Measurements from ENCODE around the gene REN. TPM values are rescaled to one million over a fixed set of nuclear protein-coding genes. Genes with fewer than 3 reads are reported as not detected.

The REN gene
- polyA plus RNA-seq, 12 donors: 0.11 to 0.32 (median 0.20) TPM; not detected in 7

DNA sequence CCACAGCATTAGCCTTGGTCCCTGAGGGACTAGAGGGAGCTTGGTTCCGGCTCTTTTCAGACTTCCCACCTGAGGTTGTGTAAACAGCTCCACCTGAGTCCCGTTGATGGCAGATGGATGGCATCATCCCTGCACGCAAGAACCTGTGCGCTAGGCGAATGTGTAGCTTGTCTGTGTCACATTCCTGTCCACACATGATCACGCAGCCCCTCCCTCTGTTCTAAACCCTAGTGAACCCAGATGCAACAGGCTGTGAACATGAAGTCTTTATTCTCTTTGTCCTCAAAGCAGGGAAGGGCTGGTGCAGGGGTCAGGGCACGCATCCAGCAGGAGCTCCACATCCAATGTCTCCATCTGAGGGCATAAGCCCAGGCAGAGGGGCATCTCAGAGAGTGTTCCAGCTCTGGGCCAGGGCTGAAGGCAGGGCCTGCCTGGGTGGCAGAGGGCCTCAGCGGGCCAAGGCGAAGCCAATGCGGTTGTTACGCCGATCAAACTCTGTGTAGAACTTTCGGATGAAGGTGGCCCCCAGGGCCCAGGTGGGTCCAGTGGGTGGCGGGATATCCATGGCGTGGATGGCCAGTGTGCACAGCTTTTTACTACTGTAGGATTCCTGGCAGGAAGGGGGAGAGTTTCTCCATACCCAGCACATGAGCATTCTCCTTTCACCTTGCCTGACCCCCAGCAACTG is 11.4 kb downstream of the REN start:
- no peak for DNase-seq

DNA sequence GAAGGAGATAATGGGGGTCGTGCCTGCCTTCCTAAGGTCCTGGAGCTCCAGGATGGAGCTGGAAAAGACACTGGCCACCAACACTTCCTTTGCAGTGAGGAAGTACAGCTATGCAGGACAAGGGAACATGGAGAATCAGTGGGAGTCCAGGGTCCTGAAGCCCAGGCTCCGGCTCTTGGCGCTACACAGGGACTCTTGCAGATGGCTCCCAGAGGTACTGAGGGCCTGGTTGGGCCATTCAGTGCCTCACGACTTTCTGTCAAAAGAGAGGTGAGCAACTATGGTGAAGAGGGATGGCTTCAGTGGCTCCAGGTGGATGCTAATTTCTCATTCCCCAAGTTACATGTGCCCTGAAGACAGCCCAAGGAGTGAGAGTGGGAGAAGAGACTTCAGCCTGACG is 12.5 kb downstream of the REN start:
- DNase-seq: no peak

DNA sequence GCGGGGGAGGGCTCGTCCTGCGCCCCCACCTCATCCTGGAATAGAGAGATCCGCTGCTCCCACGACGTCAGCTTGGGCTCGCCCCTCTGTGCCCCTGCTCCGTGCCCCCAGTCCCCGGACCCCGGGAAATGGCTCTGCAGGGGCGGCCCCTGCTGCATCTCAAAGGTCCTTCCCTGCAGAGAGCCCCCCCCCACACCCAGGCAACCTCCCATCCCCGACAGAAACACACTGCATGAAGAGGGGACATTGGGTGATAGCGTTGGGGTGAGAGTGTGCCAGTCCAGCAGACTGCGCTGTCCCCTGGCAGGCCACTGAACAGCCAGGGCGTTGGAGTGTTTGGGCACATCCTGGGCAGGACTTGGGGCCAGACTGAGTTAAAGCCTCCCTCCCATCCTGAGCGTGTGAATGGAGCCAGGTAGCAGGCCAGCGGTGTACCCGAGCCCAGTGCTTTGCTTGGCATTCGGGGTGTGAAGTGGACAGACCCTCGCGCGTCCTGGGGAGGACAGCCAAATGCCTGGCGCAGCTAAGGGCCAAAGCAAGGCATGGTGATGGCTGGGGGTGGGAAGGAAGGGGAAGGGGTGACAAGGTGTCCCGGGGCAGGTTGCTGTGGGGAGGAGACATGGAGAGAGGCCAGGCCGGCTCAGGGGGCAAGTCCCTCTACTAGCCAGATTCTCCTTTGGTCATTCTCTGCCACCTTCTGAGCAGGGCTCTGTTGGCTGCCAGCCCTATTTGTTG is 13.7 kb downstream of the REN start:
- no peak for DNase-seq

DNA sequence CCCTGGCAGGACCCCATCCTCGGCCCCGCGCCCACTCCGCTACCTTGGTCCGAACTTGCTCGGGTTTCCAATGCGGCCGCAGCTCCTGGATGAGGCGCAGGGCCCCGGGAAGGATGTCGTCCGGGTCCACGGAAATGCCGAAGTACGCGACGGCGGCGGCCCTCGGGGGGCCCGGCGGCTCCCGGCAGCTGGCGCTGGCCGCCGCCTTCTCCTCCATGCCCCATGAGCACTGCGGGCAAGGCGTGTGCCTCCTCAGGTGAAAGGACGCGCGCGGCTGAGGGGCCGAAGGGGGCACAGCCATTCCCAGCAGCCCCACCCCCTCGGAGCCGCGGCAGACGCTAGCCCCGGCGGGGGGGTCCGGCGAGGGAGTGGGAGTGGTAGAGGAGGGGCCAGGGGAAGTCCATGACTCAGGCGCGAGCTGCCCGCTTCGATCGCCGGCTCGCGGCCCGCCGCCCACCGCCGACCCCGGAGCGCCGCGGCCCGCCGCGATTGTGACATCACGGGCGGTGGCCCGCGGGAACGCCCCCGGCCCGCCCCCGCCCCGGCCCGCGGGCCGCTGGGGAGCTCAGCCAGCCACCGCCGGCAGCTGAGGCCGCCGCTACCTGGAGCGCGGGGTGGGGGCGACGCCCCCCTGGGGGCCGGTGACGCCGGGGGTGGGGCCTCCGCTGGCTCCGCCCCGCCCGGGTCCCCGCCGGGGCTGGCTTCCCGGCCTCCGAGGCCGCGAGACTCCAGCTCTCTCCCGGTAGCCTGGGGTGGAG is 14.4 kb downstream of the REN start, which contains the start of gene ETNK2:
TSS of gene ETNK2 (minus strand) at position 493 of the 758 bp plus-strand sequence. CDS start at position 301, 192 bp downstream.
- DNase-seq: no peak

DNA sequence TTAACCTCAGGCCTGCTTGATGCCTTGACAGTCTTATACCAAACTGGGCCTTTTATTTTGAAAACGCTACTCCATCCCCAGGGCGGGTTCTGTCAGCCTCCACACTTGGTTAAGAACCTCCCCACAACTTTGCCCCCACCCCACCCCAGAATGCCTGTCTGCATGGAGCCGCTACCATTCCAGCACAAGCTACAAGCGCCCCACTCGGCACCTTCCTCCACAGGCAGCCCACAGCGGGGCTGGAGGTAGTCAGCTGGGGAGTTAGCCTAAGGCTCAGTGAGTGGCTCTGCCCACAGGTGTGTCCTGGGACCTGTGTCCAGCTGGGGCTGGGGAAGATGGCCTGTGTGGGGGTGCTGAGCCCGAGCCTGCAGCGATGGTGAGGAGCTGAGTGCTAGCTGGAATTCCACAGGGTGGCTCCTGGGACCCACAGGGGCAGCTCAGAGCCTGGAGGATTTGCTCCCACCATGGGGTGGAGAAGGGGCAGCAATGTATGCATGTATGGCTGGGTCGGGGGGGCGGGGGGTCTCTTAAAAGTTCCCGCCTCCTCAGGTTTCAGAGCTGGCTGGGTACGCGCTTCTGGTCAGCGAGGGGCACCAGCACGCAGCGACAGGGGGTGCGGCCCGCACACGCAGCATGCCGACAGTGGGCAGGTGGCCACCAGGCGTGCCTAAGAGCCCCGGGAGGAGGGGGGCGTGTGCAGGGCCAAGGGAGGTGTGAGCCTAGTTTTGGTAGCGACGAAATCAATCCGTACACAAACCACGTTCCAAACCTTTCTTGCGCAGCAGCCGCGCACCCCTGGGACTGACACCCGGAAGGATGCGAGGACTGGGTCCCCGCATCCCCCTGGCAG is 15.2 kb downstream of the REN start:
- no peak for DNase-seq

DNA sequence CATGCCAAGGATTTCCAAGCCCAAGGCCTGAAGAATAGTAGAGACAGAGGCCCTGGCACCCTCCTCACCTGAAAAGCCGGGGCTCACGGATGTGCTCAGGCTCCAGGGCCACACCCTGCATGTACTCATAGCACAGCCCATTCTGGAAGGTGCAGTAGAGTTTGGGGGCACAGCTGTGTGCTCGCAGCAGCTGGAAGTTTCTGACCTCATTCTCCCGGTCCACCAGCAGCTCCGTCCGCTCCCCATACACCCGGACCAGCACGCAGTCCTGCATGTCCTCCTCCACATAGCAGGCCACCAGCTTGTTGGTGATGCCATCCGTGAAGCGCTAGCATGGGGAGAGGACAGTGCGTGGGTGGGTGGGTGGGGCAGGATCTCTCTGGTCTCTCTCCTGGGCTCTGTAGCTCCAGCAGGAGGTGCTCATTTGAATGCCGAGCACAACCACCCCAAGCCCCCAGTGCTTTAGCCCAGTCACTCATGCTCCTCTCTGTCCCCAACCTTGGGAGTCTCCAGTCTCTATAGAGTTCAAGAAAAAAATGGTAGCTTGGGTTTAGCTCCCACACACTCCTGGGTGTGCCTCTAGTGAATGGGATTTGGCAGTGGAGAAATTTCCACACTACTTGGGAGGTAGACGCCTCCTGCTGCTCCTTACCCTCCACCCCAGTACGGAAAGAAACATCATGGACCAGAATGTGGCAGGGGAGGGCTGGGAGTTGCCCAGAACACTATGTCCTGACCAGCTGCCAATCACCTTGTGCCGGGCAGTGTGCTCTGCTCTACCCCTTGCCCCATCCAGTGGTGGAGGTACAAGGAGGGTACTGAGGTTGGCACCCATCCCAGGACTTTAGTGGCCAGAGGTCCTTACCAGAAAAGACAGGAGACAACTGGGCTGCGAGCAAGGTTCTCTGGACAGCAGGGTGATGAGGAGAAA is 16.2 kb downstream of the REN start:
- DNase-seq: no peak

DNA sequence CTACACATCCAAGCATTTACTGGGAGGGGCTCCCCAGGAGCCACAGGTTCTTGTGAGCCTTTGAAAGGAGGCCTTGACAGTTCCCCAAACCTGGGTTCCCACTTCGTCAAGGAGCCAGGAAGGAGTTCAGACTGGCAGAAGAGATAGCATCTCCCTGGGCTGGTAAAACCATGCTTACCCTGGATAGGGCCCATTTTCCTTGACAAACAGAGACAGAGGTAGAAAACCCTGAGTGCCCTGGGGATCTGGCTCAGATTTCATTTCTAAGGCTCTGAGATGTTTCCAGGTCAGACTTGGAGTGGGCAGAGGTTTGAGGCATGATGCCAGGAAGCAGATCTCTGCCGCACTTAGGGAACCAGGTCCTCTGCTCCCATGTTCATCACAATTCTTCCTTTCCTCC is 17.0 kb downstream of the REN start:
- DNase-seq: no peak

DNA sequence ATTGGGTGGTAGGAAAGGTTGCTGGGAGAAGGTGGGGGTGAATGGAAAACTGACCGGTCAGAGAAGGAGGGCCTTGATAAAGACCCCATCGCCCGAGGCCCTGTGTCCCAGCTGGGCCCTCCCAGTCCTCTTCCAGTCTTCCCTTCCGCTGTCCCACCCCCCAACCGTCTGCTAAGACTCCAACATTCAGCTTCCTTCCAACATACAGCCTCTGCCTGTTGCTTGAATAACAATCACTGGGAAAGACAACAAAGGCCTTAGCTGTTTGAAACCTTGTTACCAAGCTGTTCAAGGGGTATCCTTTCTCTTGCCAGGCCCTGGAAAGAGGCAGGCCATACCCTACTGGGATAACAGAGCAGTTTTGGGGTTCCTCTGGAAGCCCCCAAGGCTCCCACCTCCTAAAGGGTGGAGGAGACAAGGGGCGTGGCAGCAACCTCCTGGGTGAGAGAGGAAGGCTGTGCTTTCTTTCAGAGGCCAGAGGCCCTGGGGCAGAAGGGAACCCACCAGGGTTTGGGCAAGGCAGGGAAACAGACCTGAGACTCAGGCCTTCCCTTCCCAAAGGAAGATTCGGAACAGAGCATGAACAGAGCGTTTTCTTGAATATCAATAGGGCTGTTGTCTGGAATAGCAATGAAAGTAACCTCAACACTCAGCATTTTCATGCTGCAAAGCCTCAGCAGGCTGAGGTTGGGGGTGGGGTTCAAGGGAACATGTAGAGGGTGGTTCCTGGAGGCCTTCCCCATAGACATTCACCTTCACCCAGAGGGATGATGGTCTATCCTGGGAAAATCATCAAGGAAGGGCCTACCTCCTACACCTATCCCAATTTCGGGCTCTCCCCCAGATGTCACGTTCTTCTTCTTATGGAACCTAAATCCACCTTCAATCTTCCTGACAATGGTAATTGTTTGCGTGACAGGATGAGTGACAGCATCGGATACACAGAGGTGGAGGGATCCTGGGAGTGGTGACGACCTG is 18.4 kb downstream of the REN start:
- DNase-seq: no peak

DNA sequence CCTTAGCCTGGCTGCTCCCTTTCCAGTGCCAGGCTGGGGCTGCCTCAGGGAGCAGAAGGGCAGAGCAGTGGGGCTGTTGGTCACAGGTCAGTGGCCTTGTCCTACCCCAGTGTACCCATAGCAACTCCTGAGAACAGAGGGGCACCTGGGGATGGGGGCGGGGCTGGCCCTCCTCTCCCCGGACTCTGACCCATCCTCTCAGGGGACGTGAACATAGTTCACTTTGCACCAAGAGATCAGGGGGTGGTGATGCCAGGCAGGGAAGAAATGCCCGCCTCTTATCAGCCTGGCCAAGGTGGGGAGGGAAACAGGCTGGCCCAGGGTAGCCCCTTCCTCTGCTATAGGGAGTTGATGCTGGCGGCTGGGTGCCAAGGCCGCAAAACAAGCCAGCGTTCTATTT is 19.2 kb downstream of the REN start:
- DNase-seq: no peak

DNA sequence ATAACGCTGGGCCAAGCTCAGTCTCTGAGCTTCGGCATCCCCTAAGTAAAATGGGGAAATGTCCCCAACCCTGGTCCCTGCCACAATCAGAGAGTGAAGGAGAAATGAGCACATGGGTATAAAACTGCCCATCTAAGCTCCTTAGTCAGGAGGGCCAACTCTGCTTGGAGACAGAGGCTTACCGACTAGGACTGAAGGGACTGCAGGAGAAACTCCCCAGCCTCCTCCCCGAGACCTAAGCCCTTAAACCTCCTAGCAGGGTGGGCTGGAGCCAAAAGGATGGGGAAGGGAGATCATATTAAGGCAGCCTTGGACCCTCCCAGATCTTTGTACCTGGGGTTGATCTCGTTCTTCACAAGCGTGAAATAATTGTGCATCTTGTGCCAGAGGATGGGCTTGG is 19.8 kb downstream of the REN start:
- DNase-seq: no peak

DNA sequence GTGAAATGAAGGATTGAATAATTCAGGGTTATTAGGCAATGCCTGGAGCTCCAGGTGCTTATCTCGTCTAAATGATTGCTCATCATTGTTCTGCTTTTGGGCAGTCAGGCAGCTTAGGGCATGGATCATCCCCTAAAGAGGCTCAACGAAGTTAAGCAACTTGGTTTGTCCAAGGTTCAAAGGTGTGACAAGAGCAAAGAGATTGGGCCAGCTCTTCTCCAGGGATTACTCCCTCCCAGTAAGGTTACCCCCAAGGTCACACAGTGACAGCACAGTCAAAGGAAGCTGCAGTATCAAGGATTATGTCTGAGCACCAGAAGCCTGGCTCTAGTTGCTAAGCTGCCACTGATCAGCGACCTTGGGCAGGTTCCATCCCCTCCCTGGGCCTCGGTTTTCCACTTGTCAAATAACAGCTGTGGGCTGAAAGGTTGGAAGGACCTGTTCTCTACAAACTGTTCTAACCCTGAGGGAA is 21.1 kb downstream of the REN start:
- DNase-seq: no peak

DNA sequence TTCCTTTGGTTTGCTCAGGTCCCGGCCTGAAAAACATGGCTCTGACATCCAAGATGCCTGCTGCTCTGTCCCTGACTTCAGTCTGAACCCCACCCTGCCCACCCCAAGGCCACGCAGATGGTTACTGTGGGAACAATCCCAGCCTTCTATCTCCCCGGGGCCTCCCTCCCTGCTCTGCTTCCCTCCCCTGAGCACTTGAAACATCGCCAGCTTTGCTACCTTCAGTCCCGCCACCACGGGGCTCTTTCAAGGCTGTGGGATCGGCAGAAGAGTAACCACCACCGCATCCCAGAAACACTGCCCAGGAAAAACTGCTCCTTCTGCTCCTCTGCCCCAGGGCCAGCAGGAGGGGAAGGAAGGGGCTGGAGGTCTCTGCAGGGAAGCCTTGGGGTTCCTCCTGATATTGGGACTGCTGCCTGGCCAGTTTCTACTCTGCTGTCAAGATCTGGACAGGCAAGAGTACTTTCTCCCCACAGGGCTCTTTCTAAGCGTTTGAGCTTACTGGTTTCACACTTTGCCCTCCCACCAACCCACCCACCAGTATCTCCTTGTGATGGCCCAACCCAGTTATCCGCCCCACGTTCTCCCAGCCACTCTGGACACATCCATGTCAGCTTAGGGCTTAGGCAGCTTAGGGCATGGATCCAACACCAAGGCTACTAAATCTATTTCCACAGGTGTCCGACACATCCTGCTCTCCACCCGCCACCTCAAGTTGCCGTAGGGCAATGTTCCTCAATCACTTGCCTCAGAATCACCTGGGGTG is 22.7 kb downstream of the REN start:
- no peak for DNase-seq

DNA sequence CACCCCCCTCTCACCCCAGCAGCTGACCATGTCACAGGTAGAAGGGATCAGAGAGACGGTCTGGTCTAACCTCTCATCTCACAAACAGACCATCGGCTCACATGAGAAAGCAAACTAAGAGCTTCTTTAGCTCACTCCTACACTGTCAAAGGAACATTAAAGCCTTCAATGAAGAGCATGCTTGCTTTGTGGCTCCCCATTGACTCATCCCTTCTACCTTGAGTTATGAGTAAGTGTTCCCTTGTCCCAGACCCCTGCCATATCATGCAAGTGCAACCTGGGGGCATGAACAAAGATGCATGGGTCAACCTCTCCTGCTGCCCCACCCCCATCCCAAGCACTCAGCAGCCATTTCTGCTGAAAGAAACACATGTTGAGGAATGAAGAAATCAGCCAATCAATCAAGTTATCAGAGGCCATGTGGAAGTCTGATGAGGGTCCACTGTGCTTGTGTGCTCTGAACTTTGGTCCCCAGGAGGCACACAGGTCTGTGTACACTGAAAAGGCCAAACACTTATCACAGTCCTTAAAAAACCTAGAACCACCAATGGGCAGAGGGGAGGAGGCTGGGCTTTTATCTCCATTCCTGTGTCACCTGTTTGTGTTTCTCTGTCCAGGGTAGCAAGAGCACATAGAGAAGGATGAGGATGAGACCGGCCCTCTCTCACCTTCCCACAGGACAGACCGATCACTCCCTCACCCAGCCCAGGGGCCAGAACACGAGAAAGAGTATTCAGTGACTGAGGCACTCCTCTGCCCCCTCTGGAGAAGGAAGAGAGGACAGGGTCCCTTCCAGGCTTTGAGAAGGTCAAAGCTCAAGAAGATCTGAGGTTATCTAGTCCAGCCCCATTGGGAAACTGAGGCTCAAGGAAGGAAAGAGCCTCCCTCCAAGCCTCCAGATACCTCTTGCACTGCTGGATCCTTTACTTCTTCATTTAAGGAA is 23.8 kb downstream of the REN start:
- no peak for DNase-seq

DNA sequence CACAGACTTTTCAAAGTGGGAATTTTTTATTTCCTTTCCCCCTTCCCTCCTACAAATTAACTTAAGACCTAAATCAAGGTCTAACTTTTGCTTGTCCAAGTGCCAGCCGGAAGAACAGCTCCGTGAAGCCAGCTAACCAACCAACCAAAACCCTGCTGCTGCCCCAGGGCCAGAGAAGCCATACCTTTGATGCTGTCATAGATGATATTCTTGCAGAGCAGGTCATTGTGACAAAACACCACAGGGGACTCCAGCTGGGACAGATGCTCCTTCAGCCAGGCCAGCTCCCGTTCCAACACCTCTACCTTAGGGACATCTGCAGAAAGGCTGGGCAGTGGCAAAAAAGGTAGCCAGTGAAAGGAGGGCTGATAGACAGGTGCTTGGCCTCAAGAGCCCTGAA is 25.0 kb downstream of the REN start:
- DNase-seq: no peak

DNA sequence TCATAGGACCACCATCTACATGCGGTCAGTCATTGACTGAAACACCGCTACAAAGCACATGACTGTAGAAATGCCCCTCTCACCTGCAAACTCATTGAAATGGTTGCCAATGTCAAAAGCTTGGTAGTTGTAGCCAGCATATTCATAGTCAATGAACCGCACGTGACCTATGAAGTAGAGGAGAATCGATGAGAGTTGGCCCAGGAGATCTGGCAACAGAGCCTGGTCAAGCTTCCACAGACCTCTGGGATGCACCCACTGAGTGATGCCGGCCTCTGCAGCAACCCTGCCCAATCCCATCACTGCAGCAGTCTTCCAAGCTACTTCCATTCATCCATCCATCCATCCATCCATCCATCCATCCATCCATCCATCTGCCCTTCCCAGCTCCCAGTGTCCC is 26.2 kb downstream of the REN start:
- DNase-seq: no peak

DNA sequence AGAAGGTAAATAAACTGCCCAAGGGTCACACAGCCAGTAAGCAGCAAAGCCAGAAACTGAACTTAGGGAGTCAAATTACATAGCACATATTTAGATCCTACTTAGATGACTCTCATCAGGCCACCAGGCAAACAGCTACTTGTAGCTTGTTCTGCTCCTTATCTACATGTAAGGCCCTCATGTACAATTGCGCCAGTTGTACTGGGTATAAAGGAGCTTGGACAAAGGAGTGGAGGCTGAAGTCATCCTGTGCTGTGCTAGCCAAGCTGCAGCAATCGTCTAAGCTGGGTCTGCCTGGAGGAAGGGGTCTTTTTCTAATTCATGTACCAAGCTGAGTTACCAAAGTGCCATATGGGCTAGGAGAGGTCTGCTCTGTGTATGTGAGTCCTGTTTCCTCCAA is 27.0 kb downstream of the REN start:
- no peak for DNase-seq

DNA sequence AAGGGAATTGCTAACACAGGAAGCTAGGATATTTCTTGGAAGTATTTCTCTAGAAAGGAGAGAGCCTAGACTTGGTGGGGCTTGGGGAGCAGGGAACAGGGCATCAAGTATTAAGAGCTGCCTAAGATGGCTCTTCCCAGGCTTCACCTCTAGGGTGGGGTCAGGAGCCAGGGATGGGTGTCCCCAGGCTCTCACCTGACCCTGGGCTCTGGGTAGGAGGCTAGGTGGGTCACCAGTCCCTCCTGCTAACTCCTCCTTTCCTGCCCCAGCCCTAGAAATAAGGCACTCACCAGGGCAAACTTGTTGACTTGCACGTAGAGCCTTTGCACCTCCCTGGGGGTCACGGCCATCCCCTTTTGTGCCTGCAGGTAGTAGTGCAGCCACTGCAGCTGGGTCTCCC is 29.3 kb downstream of the REN start:
- DNase-seq: no peak
